IPS-18a (cell line): ENCODE data around the gene EGFLAM.

Experiments used
- H3K27ac ChIP-seq: one replicate; pipeline ENCODE4 v1.5.1; 2013; ENCODE audit warnings: low read length
- H3K27me3 ChIP-seq: one replicate; pipeline ENCODE4 v1.6.1; 2013; ENCODE audit warnings: mild to moderate bottlenecking, low read length; ENCODE audit not compliant: control insufficient read depth, insufficient read depth
- H3K36me3 ChIP-seq: one replicate; pipeline ENCODE4 v1.6.1; 2013; ENCODE audit warnings: low read depth, low read length; ENCODE audit not compliant: control insufficient read depth
- H3K4me1 ChIP-seq: one replicate; pipeline ENCODE4 v1.6.1; 2013; ENCODE audit warnings: low read depth, low read length; ENCODE audit not compliant: control insufficient read depth
- H3K4me3 ChIP-seq: one replicate; pipeline ENCODE4 v1.5.1; 2013; ENCODE audit warnings: low read length
- H3K9ac ChIP-seq: one replicate; pipeline ENCODE4 v1.6.1; 2013; ENCODE audit warnings: mild to moderate bottlenecking, low read length, moderate library complexity
- H3K9me3 ChIP-seq: one replicate; pipeline ENCODE4 v1.6.1; 2013; ENCODE audit warnings: low read depth, low read length; ENCODE audit not compliant: control insufficient read depth

The EGFLAM gene

GRCh38 chr5:38382898-38383297 lies 124.5 kb downstream of the EGFLAM start:
- Histone ChIP-seq H3K9ac (peak overlapping the region; percentile 40), H3K9me3 (no peaks in the 10 kb centered on the region), H3K36me3 (no peaks in the 10 kb centered on the region), H3K27me3 (no peaks in the 10 kb centered on the region), H3K4me3 (no peak overlapping the region), H3K4me1 (peaks cover 28% of the 10 kb centered on the region), H3K27ac (no peak overlapping the region)

- Histone ChIP-seq H3K27ac (no peak overlapping the region), H3K36me3 (no peaks in the 10 kb centered on the region), H3K27me3 (no peaks in the 10 kb centered on the region), H3K9ac (no peak overlapping the region), H3K9me3 (no peaks in the 10 kb centered on the region), H3K4me3 (no peak overlapping the region), H3K4me1 (peaks cover 28% of the 10 kb centered on the region)
Measured at GRCh38 chr5:38383701-38384100, 125.3 kb downstream of the EGFLAM start.

- no peak overlapping the region for H3K27ac ChIP-seq
- H3K4me1 ChIP-seq, result peaks cover 23% of the 10 kb centered on the region
- no peaks in the 10 kb centered on the region for H3K36me3 ChIP-seq
- no peak overlapping the region for H3K4me3 ChIP-seq
- H3K27me3 ChIP-seq, result no peaks in the 10 kb centered on the region
- no peaks in the 10 kb centered on the region for H3K9me3 ChIP-seq
- no peak overlapping the region for H3K9ac ChIP-seq
Measured at GRCh38 chr5:38384396-38384795, 126.0 kb downstream of the EGFLAM start.

- Histone ChIP-seq H3K9ac (no peak overlapping the region), H3K27ac (no peak overlapping the region), H3K9me3 (no peaks in the 10 kb centered on the region), H3K4me1 (peaks cover 3% of the 10 kb centered on the region), H3K27me3 (no peaks in the 10 kb centered on the region), H3K36me3 (no peaks in the 10 kb centered on the region), H3K4me3 (no peak overlapping the region)
Measured at GRCh38 chr5:38387161-38387560, 128.8 kb downstream of the EGFLAM start.

- H3K4me3 ChIP-seq, result no peak overlapping the region
- H3K9ac ChIP-seq, result no peak overlapping the region
- H3K4me1 ChIP-seq, result peaks cover 8% of the 10 kb centered on the region
- no peaks in the 10 kb centered on the region for H3K9me3 ChIP-seq
- H3K27ac ChIP-seq, result no peak overlapping the region
- no peaks in the 10 kb centered on the region for H3K27me3 ChIP-seq
- no peaks in the 10 kb centered on the region for H3K36me3 ChIP-seq
Measured at GRCh38 chr5:38393636-38394035, 135.3 kb downstream of the EGFLAM start.

- Histone ChIP-seq H3K27me3 (no peaks in the 10 kb centered on the region), H3K27ac (no peak overlapping the region), H3K4me3 (no peak overlapping the region), H3K36me3 (no peaks in the 10 kb centered on the region), H3K4me1 (peaks cover 8% of the 10 kb centered on the region), H3K9ac (no peak overlapping the region), H3K9me3 (no peaks in the 10 kb centered on the region)
Measured at GRCh38 chr5:38396766-38397165, 138.4 kb downstream of the EGFLAM start.

GRCh38 chr5:38400365-38400764 lies 142.0 kb downstream of the EGFLAM start:
- H3K27me3 ChIP-seq, result no peaks in the 10 kb centered on the region
- H3K9me3 ChIP-seq, result no peaks in the 10 kb centered on the region
- no peak overlapping the region for H3K4me3 ChIP-seq
- peaks cover 8% of the 10 kb centered on the region for H3K4me1 ChIP-seq
- no peak overlapping the region for H3K27ac ChIP-seq
- no peaks in the 10 kb centered on the region for H3K36me3 ChIP-seq
- no peak overlapping the region for H3K9ac ChIP-seq

GRCh38 chr5:38401145-38401544 lies 142.8 kb downstream of the EGFLAM start:
- Histone ChIP-seq H3K9me3 (no peaks in the 10 kb centered on the region), H3K9ac (no peak overlapping the region), H3K4me3 (no peak overlapping the region), H3K36me3 (no peaks in the 10 kb centered on the region), H3K27ac (no peak overlapping the region), H3K4me1 (peaks cover 8% of the 10 kb centered on the region), H3K27me3 (no peaks in the 10 kb centered on the region)

- no peaks in the 10 kb centered on the region for H3K9me3 ChIP-seq
- no peak overlapping the region for H3K27ac ChIP-seq
- no peaks in the 10 kb centered on the region for H3K27me3 ChIP-seq
- H3K9ac ChIP-seq, result no peak overlapping the region
- no peak overlapping the region for H3K4me3 ChIP-seq
- H3K4me1 ChIP-seq, result no peaks in the 10 kb centered on the region
- H3K36me3 ChIP-seq, result no peaks in the 10 kb centered on the region
Measured at GRCh38 chr5:38403406-38403805, 145.0 kb downstream of the EGFLAM start.

GRCh38 chr5:38403877-38404635 lies 145.7 kb downstream of the EGFLAM start:
- Histone ChIP-seq H3K36me3 (no peaks in the 10 kb centered on the region), H3K27me3 (no peaks in the 10 kb centered on the region), H3K4me1 (no peaks in the 10 kb centered on the region), H3K4me3 (no peak overlapping the region), H3K27ac (no peak overlapping the region), H3K9me3 (no peaks in the 10 kb centered on the region), H3K9ac (no peak overlapping the region)

GRCh38 chr5:38404667-38405276 lies 146.4 kb downstream of the EGFLAM start:
- no peaks in the 10 kb centered on the region for H3K36me3 ChIP-seq
- H3K9ac ChIP-seq, result no peak overlapping the region
- H3K4me3 ChIP-seq, result no peak overlapping the region
- H3K9me3 ChIP-seq, result no peaks in the 10 kb centered on the region
- H3K27ac ChIP-seq, result no peak overlapping the region
- no peaks in the 10 kb centered on the region for H3K27me3 ChIP-seq
- H3K4me1 ChIP-seq, result no peaks in the 10 kb centered on the region
